Skin of body (tissue), 2 donors: ENCODE measurements around the gene EYA3. TPM values are rescaled to one million over a fixed set of nuclear protein-coding genes. Genes with fewer than 3 reads are reported as not detected.

Source experiments
- DNase-seq: peaks from one replicate; lab custom pipeline; 2025; lab: John Stamatoyannopoulos, UW
- total RNA-seq: library from RNA; depleted of rRNA; stranded (reverse); fragments of >200 nt; gene quantifications from one replicate; pipeline ENCODE4 v1.2.3, GENCODE V29; 2014

EYA3 gene
- total RNA-seq, 1 donor from 2014 or later, result 10.9 TPM

DNA sequence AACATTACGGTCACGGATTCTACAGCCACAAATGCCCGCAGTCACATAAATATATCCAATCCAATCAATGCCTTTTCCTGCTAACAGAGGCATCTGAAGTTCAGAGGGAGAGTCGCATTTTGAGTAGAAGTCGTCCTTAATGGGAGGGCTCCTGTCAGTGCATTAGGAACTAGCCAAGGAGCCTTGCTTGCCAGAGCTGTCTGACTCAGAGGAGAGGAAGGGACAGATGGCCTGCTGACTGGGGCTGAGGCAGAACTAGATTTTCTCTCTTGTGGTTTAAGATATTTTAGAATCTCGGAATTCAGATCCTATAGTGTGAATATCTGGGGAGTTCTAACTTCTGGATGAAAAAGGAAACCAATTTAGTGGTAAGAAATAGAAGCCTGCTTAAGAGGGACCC, 118.0 kb downstream of the EYA3 start:
- no peak for DNase-seq

DNA sequence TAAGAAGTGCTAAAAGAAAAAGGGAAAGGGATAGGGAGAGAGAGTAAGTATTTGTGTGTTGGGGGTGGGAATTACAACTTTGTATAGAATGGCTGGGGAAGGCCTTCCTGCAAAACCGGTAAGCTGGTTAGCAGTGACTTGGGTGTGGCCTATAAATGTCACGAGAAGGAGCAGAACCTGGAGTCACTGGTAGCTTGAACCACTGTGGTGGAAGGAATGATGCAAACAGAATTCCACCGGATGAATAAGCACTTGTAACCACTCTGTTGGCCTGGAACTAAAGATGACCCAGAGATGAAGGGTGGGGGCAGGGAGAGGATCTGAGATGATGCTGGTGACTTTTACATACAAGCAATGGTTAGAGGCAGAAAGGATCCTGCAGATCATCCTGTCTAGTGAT, 119.7 kb downstream of the EYA3 start:
- DNase-seq, result no peak

DNA sequence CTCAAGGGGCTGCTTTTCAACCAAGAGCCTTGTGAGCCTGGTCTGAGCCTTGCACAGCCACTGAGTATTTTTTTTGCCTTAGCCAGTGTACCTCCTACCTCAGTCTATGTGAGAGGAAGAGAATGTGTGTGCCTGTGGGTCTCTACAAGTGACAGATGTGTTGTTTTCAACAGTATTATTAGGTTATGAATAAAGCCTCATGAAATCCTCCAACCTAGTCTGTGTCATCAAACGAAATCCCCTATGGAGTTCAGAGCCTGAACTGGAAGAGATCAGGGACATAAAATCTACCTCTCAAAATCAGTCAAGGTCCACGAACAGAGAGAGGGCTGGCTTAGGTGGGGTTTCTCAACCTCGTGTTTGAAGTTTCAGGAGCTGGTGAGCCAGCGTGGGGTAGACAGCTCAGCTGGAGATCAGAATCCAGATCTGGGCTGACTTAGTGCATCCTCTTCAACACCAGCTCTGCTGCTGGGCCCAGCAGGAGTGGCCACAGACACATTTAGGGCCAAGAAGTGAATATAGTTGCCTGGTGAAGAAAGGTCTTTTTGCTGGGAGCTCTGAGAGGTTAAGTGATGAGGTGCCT, 120.4 kb downstream of the EYA3 start:
- DNase-seq, result no peak

DNA sequence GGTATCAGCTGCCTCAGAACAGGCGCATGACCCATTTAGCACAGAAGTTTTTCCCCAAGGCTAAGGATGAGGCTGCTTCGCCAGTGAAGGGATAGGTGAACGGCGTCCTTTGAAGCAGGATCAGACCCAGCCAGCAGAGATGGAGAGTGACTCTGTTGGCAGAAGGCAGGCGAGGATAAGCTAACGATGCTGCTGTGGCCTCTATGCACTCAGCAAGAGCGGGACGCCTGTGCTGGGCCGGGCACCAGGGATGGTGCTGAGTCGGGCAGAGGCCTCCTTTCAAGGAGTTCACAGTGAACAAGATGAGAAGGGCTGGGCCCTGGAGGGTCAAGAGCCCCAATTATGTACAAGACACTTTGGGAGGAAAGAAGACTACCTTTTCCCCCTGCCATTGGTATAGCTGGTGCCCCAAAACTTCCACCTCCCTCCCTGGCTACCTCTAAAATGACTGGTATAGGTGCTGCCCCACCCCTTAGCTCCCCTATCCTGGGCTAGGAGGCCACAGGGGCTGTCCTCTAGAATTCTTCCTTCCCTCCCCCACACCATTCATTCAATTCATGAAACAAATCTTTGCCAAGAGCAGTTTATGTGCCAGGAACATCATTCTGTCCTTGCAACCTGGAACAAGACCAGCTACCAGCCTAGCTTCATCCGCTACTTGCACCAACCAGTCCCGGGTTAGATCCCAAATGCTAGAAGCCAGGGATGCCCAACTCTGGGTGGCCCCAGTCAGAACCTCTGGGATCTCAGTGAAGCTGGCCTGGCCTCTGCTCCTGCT, 121.1 kb downstream of the EYA3 start:
- DNase-seq, result no peak

DNA sequence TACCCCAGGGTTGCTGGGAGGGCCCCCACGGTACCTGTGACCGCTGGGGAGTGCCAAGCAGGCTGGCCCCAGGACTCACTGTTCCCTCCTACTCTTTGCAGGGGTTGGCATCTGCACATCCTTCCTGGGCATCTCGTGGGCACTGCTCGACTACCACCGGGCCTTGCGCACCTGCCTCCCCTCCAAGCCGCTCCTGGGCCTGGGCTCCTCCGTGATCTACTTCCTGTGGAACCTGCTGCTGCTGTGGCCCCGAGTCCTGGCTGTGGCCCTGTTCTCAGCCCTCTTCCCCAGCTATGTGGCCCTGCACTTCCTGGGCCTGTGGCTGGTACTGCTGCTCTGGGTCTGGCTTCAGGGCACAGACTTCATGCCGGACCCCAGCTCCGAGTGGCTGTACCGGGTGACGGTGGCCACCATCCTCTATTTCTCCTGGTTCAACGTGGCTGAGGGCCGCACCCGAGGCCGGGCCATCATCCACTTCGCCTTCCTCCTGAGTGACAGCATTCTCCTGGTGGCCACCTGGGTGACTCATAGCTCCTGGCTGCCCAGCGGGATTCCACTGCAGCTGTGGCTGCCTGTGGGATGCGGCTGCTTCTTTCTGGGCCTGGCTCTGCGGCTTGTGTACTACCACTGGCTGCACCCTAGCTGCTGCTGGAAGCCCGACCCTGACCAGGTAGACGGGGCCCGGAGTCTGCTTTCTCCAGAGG, 121.9 kb downstream of the EYA3 start:
- no peak for DNase-seq

DNA sequence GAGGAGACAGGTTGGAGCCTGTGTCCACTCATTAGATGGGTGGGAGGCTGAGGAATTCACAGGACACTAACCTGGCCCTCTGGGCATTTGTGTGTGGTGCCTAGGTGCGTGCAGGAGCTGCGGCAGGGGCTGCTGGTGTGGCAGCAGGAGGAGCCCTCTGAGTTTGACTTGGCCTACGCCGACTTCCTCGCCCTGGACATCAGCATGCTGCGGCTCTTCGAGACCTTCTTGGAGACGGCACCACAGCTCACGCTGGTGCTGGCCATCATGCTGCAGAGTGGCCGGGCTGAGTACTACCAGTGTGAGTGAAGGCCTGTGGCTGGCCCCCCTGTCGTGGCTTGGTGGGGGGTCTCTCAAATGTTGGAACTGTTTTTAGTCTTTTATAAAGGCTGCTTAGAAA, 125.0 kb downstream of the EYA3 start:
- DNase-seq, result no peak

DNA sequence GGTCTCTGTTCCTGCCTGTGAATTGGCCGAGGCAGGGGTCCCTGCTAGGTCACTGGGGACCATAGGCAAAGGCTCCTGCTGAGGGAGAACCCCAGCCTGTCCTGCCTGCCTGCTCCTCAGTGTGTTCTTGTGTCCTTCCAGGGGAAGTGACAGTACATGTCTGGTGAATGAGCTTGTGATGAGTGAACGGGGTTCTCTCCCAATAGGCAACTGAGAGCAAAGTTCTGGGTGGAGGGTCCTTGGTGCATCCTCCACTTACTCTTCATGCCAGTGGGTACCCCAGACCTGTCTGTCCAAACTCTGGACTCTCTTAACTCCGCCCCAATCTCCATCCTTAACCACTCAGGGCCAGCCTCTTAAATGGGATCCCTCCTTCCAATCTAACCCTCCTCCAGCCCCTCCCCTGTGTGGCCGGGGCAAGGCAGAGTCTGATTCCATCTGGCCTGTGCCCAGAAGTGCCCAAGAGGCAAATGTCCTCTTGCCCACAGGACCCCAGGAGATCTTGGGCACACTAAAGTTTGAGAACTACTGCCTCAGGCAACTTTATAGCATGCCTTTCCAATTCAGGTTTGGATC, 126.7 kb downstream of the EYA3 start:
- no peak for DNase-seq

DNA sequence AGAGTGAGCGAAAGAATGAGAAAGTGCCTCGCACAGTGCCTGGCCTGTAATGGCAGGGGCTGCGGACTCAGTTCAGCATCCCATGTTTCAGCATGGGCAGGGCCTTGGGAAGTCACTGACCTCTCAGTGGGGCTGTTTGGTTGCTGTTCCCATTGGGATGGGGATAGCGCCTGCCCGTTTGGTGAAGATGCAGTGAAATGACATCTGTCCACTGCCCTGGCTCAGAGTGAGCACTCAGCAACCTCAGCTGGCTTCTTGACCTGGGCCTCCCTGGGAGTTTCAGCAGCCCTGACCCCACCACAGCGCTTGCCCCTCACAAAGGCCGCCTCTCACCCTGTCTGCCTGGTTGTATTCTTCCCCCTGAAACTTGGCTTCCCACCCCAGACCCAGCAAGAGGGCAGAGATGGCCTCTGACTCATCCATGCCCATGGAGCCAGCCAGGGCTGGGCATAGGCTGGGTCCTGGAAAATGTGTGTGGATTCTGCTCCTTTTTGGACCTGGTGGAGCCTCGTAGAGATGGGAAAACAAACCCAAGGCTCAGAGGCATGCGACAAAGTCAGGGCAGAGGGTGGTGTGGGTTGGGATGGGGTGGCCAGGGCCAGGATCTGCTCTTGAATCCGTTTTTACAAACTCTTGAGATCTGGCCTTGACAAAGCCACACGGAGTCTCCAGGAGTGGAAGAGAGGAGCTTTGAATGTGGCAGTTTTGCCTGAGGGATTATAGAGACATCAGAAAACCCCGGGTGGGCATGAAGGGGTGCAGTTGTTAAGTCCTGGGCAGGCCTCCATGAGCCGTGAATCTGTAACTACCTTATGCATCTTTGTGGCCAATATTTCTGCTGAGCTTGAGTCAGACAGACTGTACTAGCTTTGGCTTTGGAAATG, 127.4 kb downstream of the EYA3 start:
- no peak for DNase-seq

DNA sequence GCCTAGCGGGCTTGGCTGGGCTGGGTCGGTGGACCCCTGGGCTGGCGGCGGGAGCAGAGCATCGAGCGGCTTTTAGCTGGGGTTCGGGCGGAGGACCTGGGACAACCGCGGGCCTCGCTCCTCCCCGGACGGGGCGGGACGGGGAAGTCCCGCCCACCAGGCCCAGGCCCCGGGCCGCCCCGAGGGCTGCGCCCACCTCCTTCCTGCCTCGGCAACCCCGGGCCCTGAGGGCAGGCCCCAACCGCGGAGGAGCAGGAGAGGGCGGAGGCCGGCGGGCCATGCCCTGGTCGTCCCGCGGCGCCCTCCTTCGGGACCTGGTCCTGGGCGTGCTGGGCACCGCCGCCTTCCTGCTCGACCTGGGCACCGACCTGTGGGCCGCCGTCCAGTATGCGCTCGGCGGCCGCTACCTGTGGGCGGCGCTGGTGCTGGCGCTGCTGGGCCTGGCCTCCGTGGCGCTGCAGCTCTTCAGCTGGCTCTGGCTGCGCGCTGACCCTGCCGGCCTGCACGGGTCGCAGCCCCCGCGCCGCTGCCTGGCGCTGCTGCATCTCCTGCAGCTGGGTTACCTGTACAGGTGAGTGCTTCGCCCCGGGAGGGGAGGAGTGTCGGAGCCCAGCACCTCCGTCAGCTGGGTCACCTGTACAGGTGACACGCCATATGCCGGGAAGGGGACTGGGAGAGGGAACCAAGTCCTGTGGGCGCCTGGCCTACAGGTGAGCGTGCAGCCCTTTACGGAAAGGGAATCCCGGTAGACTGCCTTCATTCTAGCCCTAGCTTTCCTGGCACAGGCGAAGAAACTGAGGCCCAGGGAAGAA, 128.4 kb downstream of the EYA3 start, which contains the start of gene XKR8:
TSS of gene XKR8 (plus strand) at position 182 of the 812 bp plus-strand sequence. CDS start at position 279, 97 bp downstream.
- peak; percentile 63 for DNase-seq

DNA sequence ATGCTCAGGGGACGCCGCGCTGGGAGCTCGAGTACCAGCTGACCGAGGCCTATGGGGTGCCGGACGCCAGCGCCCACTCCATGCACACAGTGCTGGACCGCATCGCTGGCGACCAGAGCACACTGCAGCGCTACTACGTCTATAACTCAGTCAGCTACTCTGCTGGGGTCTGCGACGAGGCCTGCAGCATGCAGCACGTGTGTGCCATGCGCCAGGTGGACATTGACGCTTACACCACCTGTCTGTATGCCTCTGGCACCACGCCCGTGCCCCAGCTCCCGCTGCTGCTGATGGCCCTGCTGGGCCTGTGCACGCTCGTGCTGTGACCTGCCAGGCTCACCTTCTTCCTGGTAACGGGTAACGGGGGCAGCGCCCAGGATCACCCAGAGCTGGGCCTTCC, 129.9 kb downstream of the EYA3 start:
- DNase-seq, result no peak

DNA sequence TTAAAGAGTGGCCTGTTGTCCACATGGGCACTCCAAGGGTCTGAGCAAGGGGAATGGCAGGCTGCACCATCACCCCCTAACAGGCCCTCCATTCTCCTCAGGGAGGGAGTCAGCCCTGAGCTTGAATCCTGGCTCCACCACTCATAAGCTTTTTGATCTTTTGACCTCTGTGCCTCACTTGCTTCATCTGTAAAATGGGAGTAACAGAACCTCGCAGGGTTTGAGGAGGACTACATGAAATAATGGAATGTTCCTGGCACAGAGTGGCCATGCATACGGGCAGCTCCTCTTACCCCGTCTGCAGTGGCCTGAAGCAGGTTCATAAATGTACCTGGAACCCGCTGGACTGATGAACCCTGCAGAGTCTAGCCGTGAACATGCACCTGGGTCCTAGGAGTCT, 130.8 kb downstream of the EYA3 start:
- no peak for DNase-seq

DNA sequence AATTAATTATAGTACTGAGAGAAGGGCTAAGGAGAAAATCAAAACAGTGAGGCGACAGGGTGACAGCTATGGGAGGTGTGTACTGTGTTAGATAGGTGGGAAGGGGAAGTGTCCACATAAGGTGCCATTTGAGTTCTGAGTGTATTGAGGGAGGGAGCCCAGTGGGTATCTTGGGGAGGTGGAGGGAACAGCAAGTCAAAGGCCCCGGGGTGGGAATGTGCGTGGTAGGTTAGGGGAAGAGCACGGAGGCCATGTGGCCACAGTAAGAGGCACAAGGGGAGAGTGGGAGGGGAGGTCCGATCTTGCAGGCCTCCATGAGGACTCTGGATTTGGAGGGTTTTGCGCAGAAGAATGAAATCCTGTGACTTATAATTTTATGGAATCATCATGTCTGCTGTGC, 131.6 kb downstream of the EYA3 start:
- DNase-seq, result no peak

DNA sequence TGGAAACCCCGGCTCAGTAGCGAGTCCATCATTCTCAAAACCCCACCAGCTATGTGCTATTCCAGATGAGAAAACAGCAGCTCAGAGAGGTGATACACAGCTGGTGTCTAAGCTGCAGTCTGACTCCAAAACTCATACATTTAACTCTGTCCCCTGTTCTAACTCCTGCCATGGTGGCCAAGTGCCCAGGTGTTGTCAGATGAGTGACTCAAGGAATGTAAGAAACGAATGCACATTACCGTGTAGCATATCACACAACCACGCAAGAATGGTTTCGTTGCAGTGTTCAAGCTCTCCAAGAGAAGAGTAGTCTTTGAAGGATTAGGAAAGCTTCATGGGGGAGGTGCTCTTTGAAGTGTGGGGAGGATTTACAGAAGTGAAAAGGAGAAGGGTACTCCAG, 133.3 kb downstream of the EYA3 start:
- DNase-seq, result no peak

DNA sequence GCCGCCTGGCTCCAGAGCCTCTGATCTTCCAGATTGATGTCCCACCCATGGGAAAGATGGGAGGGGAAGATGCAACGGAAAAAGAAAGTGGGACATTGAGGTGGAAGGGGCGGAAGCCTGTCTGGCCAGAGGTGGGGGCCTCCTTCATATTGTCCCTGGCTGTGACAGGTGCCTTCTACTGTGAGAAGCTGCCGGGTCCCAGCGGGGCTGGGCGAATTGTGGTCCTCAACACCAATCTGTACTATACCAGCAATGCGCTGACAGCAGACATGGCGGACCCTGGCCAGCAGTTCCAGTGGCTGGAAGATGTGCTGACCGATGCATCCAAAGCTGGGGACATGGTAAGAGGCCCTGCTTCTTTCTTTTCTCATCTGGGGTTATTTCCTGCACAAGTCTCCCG, 134.2 kb downstream of the EYA3 start:
- no peak for DNase-seq

DNA sequence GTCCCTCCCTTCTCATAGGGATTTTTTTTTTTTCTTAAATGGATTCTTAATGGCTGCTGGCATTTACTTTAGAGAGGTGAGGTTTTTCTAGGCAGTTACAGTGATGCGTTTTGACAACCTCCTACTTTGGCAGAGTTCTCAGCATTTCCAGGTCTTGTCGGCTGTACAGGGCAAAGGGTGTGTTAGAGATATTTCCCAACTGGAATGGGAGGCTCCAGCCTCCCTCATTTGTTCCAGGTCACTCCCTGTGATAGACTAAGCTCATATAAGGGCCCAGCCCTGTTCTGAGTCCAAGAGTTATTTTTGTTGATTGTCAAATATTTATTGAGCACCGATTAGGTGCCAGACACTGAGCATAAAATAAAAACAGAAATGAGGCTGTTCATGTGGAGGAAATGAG, 136.3 kb downstream of the EYA3 start:
- DNase-seq, result no peak

DNA sequence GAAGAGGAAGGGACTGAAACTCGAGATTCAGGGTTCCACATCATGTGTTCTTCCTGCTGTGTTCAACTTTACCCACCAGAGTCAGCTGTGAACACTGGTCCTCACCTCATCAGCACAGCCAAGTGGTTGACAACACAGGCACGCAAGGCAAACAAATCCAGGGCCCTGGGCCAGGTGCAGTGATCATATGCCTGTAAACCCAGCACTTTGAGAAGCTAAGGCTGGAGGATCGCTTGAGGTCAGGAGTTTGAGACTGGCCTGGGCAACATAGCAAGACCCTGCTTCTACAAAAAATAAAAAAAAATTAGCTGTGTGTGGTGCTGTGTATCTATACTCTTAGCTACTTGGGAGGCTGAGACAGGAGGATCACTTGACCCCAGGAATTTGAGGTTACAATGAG, 137.0 kb downstream of the EYA3 start:
- no peak for DNase-seq

DNA sequence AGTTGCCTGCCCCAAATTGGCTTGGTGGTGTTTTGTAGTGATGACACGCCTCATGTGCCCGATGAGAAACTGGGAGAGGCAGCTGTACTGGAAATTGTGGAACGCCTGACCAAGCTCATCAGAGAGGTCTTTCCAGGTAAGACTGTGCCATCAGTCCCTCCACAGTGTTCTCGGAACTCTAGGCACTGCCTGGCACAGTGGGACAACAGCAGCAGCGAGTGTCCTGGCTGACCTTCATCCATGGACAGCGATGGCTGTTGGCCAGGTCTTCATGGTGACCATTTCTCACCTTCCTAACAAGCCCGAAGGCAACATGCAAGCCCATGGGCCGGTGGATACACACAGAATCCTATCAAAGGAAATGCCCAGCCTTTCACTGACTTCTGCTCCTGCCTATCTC, 139.4 kb downstream of the EYA3 start:
- no peak for DNase-seq

DNA sequence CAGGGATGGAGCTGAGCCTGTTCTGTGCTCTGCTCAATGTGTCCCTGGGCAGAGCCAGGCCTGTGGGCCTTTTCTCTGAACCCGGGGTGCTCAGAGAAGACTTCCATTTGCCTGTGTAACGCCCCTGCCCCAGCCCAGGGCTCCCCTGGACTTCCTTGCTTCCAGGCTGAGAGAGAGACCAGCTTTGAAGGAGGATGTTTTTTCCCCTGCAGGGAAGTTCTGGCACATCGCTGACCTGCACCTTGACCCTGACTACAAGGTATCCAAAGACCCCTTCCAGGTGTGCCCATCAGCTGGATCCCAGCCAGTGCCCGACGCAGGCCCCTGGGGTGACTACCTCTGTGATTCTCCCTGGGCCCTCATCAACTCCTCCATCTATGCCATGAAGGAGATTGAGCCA, 143.4 kb downstream of the EYA3 start:
- DNase-seq, result no peak

DNA sequence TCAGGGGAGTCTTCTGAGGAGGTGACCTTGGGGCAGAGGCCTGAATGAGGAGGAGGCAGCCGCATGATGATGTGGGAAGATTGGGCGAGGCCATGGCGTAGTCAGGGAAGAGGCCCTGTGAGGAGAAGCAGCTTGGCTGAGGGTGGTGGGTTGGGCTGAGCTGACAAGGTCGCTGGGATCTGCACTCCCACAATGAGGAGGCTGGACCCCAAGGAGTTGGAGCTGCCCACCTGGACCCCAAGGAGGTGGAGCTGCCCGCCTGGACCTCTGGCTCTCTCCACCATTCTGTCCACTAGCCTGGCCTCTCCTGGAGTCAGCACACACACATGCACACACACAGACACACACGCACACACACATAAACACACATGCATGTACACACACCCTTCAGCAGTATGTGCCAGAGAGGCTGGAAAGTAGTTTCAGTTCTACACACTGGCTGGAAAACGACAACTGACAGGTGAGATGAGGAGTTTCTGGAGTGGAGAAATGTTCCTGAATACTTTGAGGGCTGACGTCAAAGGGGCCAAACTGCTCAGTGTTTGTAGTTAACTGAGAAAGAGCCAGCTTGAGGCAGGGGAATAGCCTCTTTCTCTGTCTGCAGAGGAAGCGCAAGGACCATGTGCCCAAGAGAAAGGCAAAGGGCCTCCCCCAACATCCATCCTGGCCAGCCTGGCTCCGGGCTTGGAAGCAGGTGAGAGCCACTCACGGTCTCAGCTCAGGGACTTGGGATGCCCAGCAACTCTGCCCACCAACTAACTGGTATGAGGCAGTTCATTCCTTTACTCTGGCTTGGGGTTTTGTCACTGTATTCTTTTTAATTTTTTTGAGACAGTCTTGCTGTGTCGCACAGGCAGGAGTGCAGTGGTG, 146.5 kb downstream of the EYA3 start:
- no peak for DNase-seq
